A549 (cell line): ENCODE data around the gene GRIA2.

Source experiments
- CBX8 ChIP-seq: fragments of 200-600 bp; sonication (generic); IDR thresholded peaks from 2 replicates; pipeline ENCODE4 v1.6.1; 2016
- CTCF ChIP-seq: fragments of >200 bp; sonication (Bioruptor Twin); formaldehyde crosslinking; IDR thresholded peaks from 3 replicates; pipeline ENCODE4 v1.5.1; 2016
- HEYL ChIP-seq: fragments of 250-450 bp; sonication (Bioruptor Pico); IDR thresholded peaks from 2 replicates; pipeline ENCODE4 v1.8.0; 2021; ENCODE audit warnings: mild to moderate bottlenecking, moderate library complexity
- JUN ChIP-seq, 2 experiments: fragments of >200 bp; sonication (Bioruptor Twin); formaldehyde crosslinking; IDR thresholded peaks; 2 replicates in 1 of 2; 3 replicates in 1 of 2; pipeline ENCODE4 v1.6.1; 2016 to 2017
- MAZ ChIP-seq: fragments of 150-350 bp; IDR thresholded peaks from 2 replicates; pipeline ENCODE4 v1.6.1; 2014; ENCODE audit warnings: antibody characterized with exemption, low read depth, low read length, borderline replicate concordance
- POLR2A ChIP-seq: IDR thresholded peaks from 2 replicates; pipeline ENCODE4 v1.6.1; 2012; ENCODE audit warnings: mild to moderate bottlenecking, low read length
- SREBF2 ChIP-seq: fragments of 450-650 bp; IDR thresholded peaks from 2 replicates; pipeline ENCODE4 v1.6.1; 2014; ENCODE audit warnings: mild to moderate bottlenecking, moderate library complexity

DNA sequence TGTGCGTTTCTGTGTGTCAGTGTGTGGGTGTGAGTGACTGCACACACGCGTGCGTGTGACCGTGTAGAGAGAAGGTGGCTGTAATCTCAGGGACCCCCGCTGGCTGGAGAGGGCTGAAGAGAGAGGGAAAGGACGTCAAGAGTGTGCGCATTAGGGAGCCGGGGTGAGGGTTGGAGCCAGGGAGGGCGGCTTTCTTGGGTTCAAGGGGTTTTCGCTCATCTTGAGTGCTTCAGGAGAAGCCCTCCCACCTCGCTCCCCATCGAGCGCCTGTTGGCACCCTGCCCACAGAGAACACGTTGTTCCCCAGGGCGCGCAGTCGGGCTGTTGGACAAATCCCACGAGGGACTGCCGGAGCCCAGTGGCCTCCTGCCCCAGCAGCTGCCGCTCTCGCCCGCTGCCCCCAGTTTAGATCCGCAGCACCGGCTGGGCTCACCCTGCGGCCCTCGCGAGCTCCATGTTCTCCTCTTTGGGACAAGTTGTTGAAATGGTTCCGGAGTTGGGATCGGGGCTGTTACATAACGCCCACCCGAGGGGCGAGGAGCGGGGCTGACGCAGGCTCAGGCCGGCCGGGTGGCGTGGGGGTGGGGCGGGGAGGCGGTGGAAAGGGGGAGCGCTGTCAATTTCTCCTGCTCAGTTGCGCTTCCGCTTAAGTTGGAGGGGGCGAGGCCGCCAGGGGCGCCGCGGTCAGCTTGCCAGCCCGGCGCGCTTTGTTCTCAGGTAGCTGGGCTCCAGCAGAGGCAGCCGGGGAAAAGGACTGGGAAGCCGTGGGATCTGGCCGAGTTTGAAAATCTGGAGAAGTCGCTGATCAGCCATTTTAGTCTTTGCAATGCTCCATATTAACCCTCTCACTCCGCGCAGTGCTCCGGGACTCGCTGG is 1.6 kb downstream of the GRIA2 start:
- no peak for TF ChIP-seq MAZ
- TF ChIP-seq CTCF, result no peak
- TF ChIP-seq HEYL (CRISPR knock-in tag), result no peak
- no peak for TF ChIP-seq JUN (IDR thresholded peaks at IDR 0.05)
- TF ChIP-seq POLR2A, result no peak
- no peak for TF ChIP-seq SREBF2
- no peak for TF ChIP-seq CBX8
